ENCODE data around the gene DRC3. TPM values are rescaled to one million over a fixed set of nuclear protein-coding genes. Genes with fewer than 3 reads are reported as not detected.

Gene DRC3
- polyA plus RNA-seq, 3 donors from 2014 or later: 0.52 to 2.1 TPM; not detected in 1

GRCh38 chr17:17999364-18000029 lies 26.8 kb downstream of the DRC3 start:
- H3K27me3 Mint-ChIP-seq (ENCODE audit: low read depth in 3 of 3): no peaks in the 10 kb centered on the region
- H3K27ac Mint-ChIP-seq: peak overlapping the region in 1 of 6 donors; percentile 37
- H3K4me1 Mint-ChIP-seq: no peaks in the 10 kb centered on the region
- DNase-seq: no peak
- no peaks in the 10 kb centered on the region for H3K36me3 Mint-ChIP-seq
- H3K4me3 Mint-ChIP-seq: no peak overlapping the region
- H3K9me3 Mint-ChIP-seq: no peaks in the 10 kb centered on the region

GRCh38 chr17:18000030-18000408 lies 27.4 kb downstream of the DRC3 start:
- DNase-seq: no peak
- no peak overlapping the region for H3K4me3 Mint-ChIP-seq
- no peaks in the 10 kb centered on the region for H3K36me3 Mint-ChIP-seq

GRCh38 chr17:18002171-18002570 lies 29.5 kb downstream of the DRC3 start:
- Mint-ChIP-seq H3K27me3 (ENCODE audit: low read depth in 3 of 3) (no peaks in the 10 kb centered on the region), H3K36me3 (peaks cover 0 to 8% (median 4%) of the 10 kb centered on the region in 3 donors), H3K4me1 (no peaks in the 10 kb centered on the region), H3K27ac (no peak overlapping the region), H3K4me3 (no peak overlapping the region), H3K9me3 (no peaks in the 10 kb centered on the region)
- no peak for DNase-seq

More at GRCh38 chr17:18000030-18000408, 27.4 kb downstream of the DRC3 start:
- H3K27ac Mint-ChIP-seq: peak overlapping the region in 1 of 6 donors; percentile 37
- no peaks in the 10 kb centered on the region for H3K4me1 Mint-ChIP-seq
- no peaks in the 10 kb centered on the region for H3K27me3 Mint-ChIP-seq (ENCODE audit: low read depth in 3 of 3)
- no peaks in the 10 kb centered on the region for H3K9me3 Mint-ChIP-seq

- peaks cover 3 to 14% (median 4%) of the 10 kb centered on the region in 3 donors for H3K36me3 Mint-ChIP-seq
- no peak overlapping the region for H3K27ac Mint-ChIP-seq
- H3K9me3 Mint-ChIP-seq: no peaks in the 10 kb centered on the region
- no peak for DNase-seq
- H3K4me3 Mint-ChIP-seq: no peak overlapping the region
- no peaks in the 10 kb centered on the region for H3K4me1 Mint-ChIP-seq
- peaks cover 0 to 2% (median 0%) of the 10 kb centered on the region in 3 donors for H3K27me3 Mint-ChIP-seq (ENCODE audit: low read depth in 3 of 3)
Measured at GRCh38 chr17:18004345-18004744, 31.7 kb downstream of the DRC3 start.

- H3K27me3 Mint-ChIP-seq (ENCODE audit: low read depth in 3 of 3): peaks cover 0 to 4% (median 0%) of the 10 kb centered on the region in 3 donors
- no peak for DNase-seq
- peaks cover 3 to 14% (median 4%) of the 10 kb centered on the region in 3 donors for H3K36me3 Mint-ChIP-seq
- H3K27ac Mint-ChIP-seq: no peak overlapping the region
- no peaks in the 10 kb centered on the region for H3K4me1 Mint-ChIP-seq
- H3K9me3 Mint-ChIP-seq: no peaks in the 10 kb centered on the region
- no peak overlapping the region for H3K4me3 Mint-ChIP-seq
Measured at GRCh38 chr17:18004884-18005305, 32.2 kb downstream of the DRC3 start.

- peak overlapping the region in 2 of 6 donors; percentile 4 to 37 for H3K27ac Mint-ChIP-seq
Measured at GRCh38 chr17:18005496-18005895, 32.8 kb downstream of the DRC3 start.

GRCh38 chr17:18006495-18007239 lies 34.0 kb downstream of the DRC3 start:
- H3K4me1 Mint-ChIP-seq: no peaks in the 10 kb centered on the region
- peak overlapping the region in 1 of 6 donors; percentile 36 for H3K27ac Mint-ChIP-seq
- H3K4me3 Mint-ChIP-seq: no peak overlapping the region
- H3K36me3 Mint-ChIP-seq: peaks cover 3 to 18% (median 4%) of the 10 kb centered on the region in 3 donors
- H3K9me3 Mint-ChIP-seq: no peaks in the 10 kb centered on the region
- no peak for DNase-seq
- peaks cover 0 to 4% (median 0%) of the 10 kb centered on the region in 3 donors for H3K27me3 Mint-ChIP-seq (ENCODE audit: low read depth in 3 of 3)

More at GRCh38 chr17:18005496-18005895, 32.8 kb downstream of the DRC3 start:
- H3K4me3 Mint-ChIP-seq: no peak overlapping the region
- no peaks in the 10 kb centered on the region for H3K4me1 Mint-ChIP-seq
- no peak for DNase-seq
- H3K9me3 Mint-ChIP-seq: no peaks in the 10 kb centered on the region
- H3K27me3 Mint-ChIP-seq (ENCODE audit: low read depth in 3 of 3): peaks cover 0 to 4% (median 0%) of the 10 kb centered on the region in 3 donors
- peaks cover 3 to 18% (median 4%) of the 10 kb centered on the region in 3 donors for H3K36me3 Mint-ChIP-seq

GRCh38 chr17:18008496-18009268 lies 36.0 kb downstream of the DRC3 start:
- H3K4me1 Mint-ChIP-seq: no peaks in the 10 kb centered on the region
- no peak for DNase-seq
- peak overlapping the region in 1 of 6 donors; percentile 31 for H3K27ac Mint-ChIP-seq
- peaks cover 7 to 27% (median 11%) of the 10 kb centered on the region in 3 donors for H3K36me3 Mint-ChIP-seq
- no peak overlapping the region for H3K4me3 Mint-ChIP-seq
- peaks cover 0 to 4% (median 0%) of the 10 kb centered on the region in 3 donors for H3K27me3 Mint-ChIP-seq (ENCODE audit: low read depth in 3 of 3)
- H3K9me3 Mint-ChIP-seq: no peaks in the 10 kb centered on the region

GRCh38 chr17:18009609-18010420 lies 37.2 kb downstream of the DRC3 start:
- no peaks in the 10 kb centered on the region for H3K9me3 Mint-ChIP-seq
- H3K36me3 Mint-ChIP-seq: peaks cover 7 to 27% (median 11%) of the 10 kb centered on the region in 3 donors
- DNase-seq: no peak
- H3K4me3 Mint-ChIP-seq: no peak overlapping the region
- no peaks in the 10 kb centered on the region for H3K4me1 Mint-ChIP-seq
- peak overlapping the region in 1 of 6 donors; percentile 37 for H3K27ac Mint-ChIP-seq
- peaks cover 0 to 4% (median 0%) of the 10 kb centered on the region in 3 donors for H3K27me3 Mint-ChIP-seq (ENCODE audit: low read depth in 3 of 3)

- Mint-ChIP-seq H3K9me3 (no peaks in the 10 kb centered on the region), H3K36me3 (peaks cover 11 to 22% (median 11%) of the 10 kb centered on the region in 3 donors), H3K27ac (no peak overlapping the region), H3K4me1 (no peaks in the 10 kb centered on the region), H3K4me3 (no peak overlapping the region), H3K27me3 (ENCODE audit: low read depth in 3 of 3) (peaks cover 0 to 4% (median 0%) of the 10 kb centered on the region in 3 donors)
- DNase-seq: no peak
Measured at GRCh38 chr17:18011286-18011685, 38.6 kb downstream of the DRC3 start.

- Mint-ChIP-seq H3K36me3 (peaks cover 11 to 17% (median 12%) of the 10 kb centered on the region in 3 donors), H3K4me1 (no peaks in the 10 kb centered on the region), H3K27ac (no peak overlapping the region), H3K4me3 (no peak overlapping the region), H3K9me3 (no peaks in the 10 kb centered on the region), H3K27me3 (ENCODE audit: low read depth in 3 of 3) (peaks cover 0 to 2% (median 0%) of the 10 kb centered on the region in 3 donors)
- DNase-seq: no peak
Measured at GRCh38 chr17:18014006-18014405, 41.3 kb downstream of the DRC3 start.

- Mint-ChIP-seq H3K36me3 (peaks cover 11 to 13% (median 12%) of the 10 kb centered on the region in 3 donors), H3K4me3 (no peak overlapping the region), H3K9me3 (no peaks in the 10 kb centered on the region), H3K27me3 (ENCODE audit: low read depth in 3 of 3) (peaks cover 0 to 2% (median 0%) of the 10 kb centered on the region in 3 donors), H3K27ac (no peak overlapping the region), H3K4me1 (no peaks in the 10 kb centered on the region)
- DNase-seq: no peak
Measured at GRCh38 chr17:18015593-18015992, 42.9 kb downstream of the DRC3 start.

GRCh38 chr17:18016426-18016825 lies 43.8 kb downstream of the DRC3 start:
- Mint-ChIP-seq H3K9me3 (no peaks in the 10 kb centered on the region), H3K27ac (no peak overlapping the region), H3K4me3 (no peak overlapping the region), H3K27me3 (ENCODE audit: low read depth in 3 of 3) (peaks cover 0 to 2% (median 0%) of the 10 kb centered on the region in 3 donors), H3K4me1 (no peaks in the 10 kb centered on the region), H3K36me3 (peaks cover 11 to 13% (median 12%) of the 10 kb centered on the region in 3 donors)
- no peak for DNase-seq

Measured in immature natural killer cell (primary cell).